GM15510 (cell line): ENCODE data around the gene AVPR2.

Source experiments
- POLR2A ChIP-seq: IDR thresholded peaks from 3 replicates; pipeline ENCODE4 v1.6.1; 2011; ENCODE audit warnings: borderline replicate concordance; ENCODE audit not compliant: insufficient read length; ENCODE audit errors: extremely low read depth

Gene AVPR2

DNA sequence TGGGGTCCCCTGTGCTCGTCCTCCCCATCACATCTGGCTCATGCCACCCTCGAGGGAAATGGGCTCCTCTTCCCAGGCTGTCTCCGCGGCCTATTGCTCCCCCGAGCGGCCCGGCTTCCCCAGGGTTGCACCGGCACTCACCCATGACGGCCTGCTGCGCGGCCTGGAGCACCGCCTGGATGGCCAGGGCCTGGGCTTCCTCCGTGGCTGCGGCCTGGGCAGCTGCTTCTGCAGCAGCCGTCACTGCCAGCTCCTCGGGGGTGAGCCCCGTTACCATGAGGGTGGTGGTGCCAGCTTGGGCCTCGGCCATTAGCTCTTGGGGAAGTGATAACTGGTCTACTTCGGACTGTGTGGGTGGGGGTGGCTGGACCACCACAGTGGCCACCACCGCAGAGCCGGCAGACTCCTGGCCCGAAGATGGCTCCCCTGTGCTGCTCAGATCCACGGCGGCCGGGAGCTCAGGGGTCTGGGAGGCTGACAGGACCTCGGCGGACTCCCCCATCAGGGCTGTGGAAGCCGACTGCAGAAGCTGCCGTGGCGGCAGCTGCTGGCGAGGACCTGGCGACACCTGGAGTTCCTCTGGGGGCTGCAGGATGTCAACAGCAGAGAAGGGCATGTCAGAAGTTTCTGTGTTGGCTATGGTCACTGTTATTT, 48.0 kb downstream of the AVPR2 start:
- no peak for TF ChIP-seq POLR2A

DNA sequence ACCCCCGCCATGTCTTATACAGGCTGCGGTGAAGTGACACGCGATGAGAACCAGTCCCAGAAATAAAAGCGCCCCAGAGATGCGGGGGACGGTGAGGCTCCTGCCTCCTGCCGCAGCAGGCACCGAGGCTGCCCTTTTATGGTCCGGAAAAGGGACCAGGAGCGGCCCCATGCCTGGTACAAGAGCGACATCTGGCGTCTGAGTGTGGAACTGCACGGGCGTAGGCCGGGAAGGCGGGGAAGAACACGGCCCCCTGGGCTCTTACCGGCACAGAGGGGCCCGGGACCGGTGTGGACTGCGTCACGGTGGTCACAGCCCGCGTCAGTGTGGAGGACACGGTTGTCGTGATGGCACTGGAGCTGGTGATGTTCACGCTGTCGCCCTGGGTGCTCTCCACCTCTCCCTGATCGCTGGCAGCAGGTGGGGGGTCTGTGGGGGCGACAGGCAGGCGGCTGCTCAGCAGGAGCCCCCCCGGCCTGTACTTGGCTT, 48.9 kb downstream of the AVPR2 start:
- TF ChIP-seq POLR2A = peak; percentile 14

DNA sequence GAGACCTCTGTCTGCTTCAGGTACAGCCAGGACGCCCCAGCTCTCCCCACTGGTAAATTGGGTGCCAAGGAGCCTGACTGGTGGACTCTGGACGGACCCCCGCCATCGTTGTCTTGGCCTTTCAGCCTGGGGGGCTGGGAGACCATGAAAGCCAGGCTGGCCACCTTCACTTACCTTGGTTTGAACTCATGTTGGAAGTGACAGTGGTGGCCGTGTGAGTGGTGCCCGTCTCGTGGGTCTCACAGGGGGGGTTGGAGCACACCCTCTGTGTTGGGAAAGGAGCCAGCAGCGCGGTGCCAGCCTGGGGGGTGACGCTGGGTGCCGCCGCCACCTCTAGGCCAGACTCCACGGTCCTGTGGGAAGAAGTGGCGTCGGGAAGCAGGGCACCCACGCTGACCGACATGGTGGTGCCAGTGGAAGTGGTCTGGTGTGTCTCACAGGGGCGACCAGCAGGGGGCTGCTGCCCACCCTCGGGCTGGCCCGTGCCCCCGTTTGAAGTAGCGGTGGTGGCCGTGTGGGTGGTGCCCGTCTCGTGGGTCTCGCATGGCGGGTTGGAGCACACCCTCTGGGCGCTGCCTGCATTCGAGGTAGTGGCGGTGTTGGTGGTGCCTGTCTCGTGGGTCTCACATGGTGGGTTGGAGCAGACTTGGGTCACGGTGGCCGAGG, 49.6 kb downstream of the AVPR2 start:
- TF ChIP-seq POLR2A = no peak

DNA sequence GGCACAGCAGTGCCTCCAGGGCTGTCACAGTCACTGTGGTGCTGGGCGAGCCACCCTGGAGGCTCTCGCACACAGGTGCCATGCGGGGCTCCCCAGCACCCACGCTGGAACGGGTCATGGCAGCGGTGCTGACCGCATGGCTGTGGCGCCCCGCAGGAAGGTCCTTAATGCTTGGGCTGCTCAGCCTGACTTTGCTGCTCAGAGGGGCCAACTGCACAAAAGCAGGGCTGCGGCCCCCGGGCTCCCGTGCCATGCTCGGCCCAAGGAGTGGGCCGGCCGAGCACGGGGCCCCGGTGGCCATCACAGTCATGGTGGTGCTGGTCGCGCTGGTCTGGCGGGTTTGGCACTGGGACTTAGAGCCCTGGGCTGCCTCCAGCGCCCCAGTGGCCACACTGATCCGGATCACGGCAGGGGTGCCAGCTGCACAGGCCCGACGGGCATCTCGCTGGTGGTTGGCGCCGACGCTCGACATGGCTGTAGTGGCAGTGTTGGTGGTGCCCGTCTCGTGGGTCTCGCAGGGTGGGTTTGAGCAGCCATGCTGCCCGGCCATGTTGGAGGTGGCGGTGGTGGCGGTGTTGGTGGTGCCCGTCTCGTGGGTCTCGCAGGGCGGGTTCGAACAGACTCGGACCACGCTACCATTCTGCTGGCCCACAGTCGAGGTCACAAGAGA, 50.2 kb downstream of the AVPR2 start:
- no peak for TF ChIP-seq POLR2A

DNA sequence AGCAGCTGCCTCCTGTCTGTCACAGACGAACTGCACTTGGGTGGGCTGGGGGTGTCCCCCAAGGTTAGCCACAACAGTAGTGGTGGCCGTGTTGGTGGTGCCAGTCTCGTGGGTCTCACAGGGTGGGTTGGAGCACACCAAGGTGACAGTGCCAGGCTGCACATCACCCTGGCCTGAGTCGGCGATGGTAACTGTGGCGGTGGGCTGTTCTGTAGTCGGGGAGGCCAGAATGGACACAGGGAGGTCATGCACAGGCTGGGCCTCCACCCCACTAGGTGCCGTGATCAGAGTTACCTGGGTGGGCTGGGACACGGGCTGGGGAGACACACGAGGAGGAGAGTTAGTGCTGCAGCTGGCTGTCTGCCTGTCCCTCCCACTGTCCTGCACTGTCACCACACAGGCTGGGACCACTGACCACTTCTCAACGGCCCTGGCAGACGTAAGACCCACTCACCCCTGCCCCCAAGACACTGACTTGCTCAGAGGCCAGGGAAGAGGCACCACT, 50.8 kb downstream of the AVPR2 start:
- TF ChIP-seq POLR2A = no peak

DNA sequence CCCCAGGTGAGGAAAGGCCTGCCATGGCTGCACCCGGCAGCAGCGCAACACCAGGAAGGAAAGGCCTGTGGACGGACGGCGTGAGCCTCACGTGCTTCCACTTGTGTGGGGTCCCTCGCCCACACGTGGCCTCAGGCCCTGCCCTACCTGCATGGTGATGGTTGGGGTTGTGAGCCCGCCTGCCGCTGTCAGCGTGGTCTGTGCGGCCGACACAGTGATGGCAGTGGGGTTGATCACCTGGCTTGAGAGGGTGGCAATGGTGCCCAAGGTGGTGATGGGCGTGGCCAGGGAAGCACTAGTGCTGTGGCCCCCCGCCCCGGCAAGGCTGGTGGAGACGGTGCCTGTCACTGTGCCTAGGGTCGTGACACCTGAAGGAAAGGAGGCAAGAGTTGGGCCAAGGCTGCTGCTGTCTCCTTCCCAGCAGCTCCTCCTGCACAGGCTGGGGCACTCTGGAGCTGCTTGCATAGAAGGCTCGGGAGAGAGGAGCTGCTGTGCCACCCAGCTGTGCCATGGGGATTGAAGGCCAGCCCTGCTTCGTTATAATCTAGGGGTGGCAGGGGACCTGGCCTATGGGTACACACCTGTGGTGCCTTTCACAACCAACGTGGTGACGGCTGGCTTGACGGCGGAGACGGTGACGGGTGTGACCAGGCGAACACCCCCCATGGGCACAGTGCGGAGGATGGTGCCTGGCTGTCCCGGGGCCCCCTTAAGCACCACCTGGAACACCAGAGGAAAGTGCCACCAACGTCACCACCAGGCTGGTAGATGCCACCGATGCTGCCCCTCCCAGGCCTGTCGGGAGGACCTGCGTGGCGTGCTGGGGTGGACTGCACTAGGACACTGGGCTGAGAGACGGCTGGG, 51.8 kb downstream of the AVPR2 start:
- no peak for TF ChIP-seq POLR2A
